Common myeloid progenitor, CD34-positive (primary cell): ENCODE measurements around the gene BORCS5.
"Not testable (repeated sequence)": the region's sequence is repeated elsewhere in the genome, so short reads cannot be mapped to it uniquely, and the experiment has no call there.

Experiments
- CTCF ChIA-PET: fragments of 350-600 bp; sonication (Branson Sonifier 250); formaldehyde crosslinking; loops from one replicate; lab custom pipeline; 2021; ENCODE audit warnings: antibody characterized with exemption; lab: Charles Lee
- POLR2A ChIA-PET: fragments of 350-600 bp; sonication (Branson Sonifier 250); formaldehyde crosslinking; loops from one replicate; lab custom pipeline; 2021; ENCODE audit warnings: antibody characterized with exemption; lab: Charles Lee
- DNase-seq, 3 donors: peaks; one replicate each; pipeline versions ENCODE4 v3.0.0 to v3.0.0-alpha.2; 2013
- H3K27ac ChIP-seq, 2 experiments: 1 replicate in 1 of 2; 2 replicates in 1 of 2; pipeline ENCODE4 v1.7.0; 2013; ENCODE audit warnings: inconsistent platforms in 2 of 2, low read length in 2 of 2, mild to moderate bottlenecking in 2 of 2, low read depth in 1 of 2, moderate library complexity in 1 of 2; ENCODE audit not compliant: severe bottlenecking in 2 of 2, insufficient read depth in 1 of 2, poor library complexity in 1 of 2
- H3K27me3 ChIP-seq, 5 experiments: replicated peaks in 2 of 5; 1 replicate in 3 of 5; 2 replicates in 2 of 5; pipeline versions ENCODE4 v1.6.1 to v1.7.0; 2013; ENCODE audit warnings: low read length in 4 of 5, mild to moderate bottlenecking in 2 of 5, moderate library complexity in 2 of 5, inconsistent platforms in 1 of 5; ENCODE audit not compliant: insufficient read depth in 5 of 5, control insufficient read depth in 4 of 5
- H3K36me3 ChIP-seq, 4 experiments: 1 replicate in 2 of 4; 2 replicates in 2 of 4; pipeline versions ENCODE4 v1.6.1 to v1.7.0; 2013; ENCODE audit warnings: low read length in 3 of 4, control low read depth in 1 of 4, mild to moderate bottlenecking in 1 of 4; ENCODE audit not compliant: control insufficient read depth in 4 of 4, insufficient read depth in 4 of 4
- H3K4me1 ChIP-seq, 4 experiments: 1 replicate in 3 of 4; 2 replicates in 1 of 4; pipeline versions ENCODE4 v1.6.1 to v1.7.1; 2013; ENCODE audit warnings: low read length in 3 of 4, mild to moderate bottlenecking in 3 of 4, control low read depth in 1 of 4, inconsistent platforms in 1 of 4, moderate library complexity in 1 of 4; ENCODE audit not compliant: control insufficient read depth in 4 of 4, insufficient read depth in 4 of 4; ENCODE audit errors: control extremely low read depth in 1 of 4
- H3K4me3 ChIP-seq, 7 experiments: 1 replicate in 4 of 7; 2 replicates in 3 of 7; pipeline versions ENCODE4 v1.5.1 to v1.7.0; 2013; ENCODE audit warnings: mild to moderate bottlenecking in 7 of 7, low read length in 6 of 7, moderate library complexity in 6 of 7, inconsistent platforms in 2 of 7, low read depth in 2 of 7, control low read depth in 1 of 7; ENCODE audit not compliant: insufficient read depth in 4 of 7, control insufficient read depth in 1 of 7; ENCODE audit errors: extremely low read depth in 1 of 7
- H3K9me3 ChIP-seq, 5 experiments: 1 replicate in 4 of 5; 2 replicates in 1 of 5; pipeline versions ENCODE4 v1.6.1 to v1.7.1; 2013; ENCODE audit warnings: low read length in 4 of 5, mild to moderate bottlenecking in 2 of 5, inconsistent platforms in 1 of 5, low read depth in 1 of 5, moderate library complexity in 1 of 5; ENCODE audit not compliant: control insufficient read depth in 4 of 5, insufficient read depth in 2 of 5; ENCODE audit errors: control extremely low read depth in 1 of 5
- WGBS: methylation state at CpG from one replicate; pipeline ENCODE4 v1.1.5; 2013; ENCODE audit not compliant: insufficient coverage; 5-methylcytosine and 5-hydroxymethylcytosine counted together

The BORCS5 gene

DNA sequence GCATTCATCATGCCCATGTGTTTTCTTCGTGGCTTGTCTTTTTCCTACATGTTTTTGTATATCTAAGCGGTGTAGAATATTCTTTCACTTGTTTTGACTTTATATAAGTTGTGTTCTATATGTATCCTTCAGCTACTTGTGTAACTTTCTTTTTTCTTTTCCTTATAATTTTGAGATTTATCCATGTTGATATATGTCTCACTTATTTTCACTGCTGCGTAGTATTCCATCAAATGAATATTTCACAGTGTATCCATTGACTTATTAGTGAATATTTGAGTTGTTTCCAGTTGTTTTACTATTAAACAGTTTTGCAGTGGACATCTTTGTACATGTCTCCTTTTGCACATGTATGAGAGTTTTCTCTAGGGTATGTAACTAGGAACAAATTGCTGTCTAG lies 43.9 kb downstream of the BORCS5 start:
- no peak overlapping the region for H3K4me3 ChIP-seq
- ChIA-PET POLR2A (no interaction called here), CTCF (no interaction called here)
- no CpG with 5 or more reads among the region's 3 CpGs for WGBS
- peaks cover 0 to 7% (median 3%) of the 10 kb centered on the region in 4 experiments for H3K4me1 ChIP-seq
- no peaks in the 10 kb centered on the region for H3K36me3 ChIP-seq
- H3K9me3 ChIP-seq = no peaks in the 10 kb centered on the region
- DNase-seq = no peak
- no peak overlapping the region for H3K27ac ChIP-seq
- no peaks in the 10 kb centered on the region for H3K27me3 ChIP-seq

DNA sequence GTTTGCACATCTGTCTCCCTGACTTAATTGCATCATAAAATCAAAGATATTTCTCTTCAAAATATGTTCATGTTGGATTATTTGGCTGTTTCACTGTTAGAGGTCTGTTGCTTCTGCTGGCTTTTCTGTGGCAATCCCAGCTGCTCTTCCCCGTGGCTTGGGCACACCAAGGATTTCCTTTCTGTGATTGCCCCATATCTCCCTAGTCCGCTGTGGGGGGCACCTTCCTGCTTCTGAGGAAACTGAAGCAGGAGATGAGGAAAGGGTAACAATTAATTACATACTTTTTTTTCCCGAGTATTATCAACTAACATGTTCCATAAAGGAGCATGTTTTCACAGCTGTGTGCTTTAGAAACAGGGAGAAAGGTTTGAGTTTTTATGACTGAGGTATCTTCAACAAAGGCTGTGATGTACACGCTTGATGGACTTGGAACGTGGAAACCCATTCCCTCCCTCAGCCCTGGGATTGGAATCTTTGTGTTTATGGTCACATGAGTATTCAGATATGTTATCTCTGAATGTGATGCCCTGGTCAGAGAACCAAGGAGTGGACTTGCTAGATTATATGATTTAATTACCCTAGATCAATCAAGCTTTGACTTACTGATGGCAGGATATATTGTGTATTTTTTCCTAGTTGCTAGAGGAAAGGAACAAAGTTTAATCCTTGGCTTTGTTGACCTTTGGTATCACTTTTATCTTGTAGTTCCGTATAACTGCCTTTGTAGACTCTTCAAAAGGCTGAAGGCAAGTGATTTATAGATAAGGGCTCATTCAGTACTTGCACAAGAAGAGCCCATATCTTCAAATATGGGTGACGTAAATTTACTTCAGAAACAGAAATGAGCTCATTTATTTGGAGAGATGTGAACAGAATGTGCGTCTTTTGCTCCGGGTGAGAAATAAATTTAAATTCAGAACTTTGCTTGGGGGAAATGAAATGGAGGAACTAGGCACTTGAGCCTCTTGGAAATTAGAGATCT lies 46.7 kb downstream of the BORCS5 start:
- H3K9me3 ChIP-seq = no peaks in the 10 kb centered on the region
- no peak overlapping the region for H3K27ac ChIP-seq
- H3K4me3 ChIP-seq = no peak overlapping the region
- ChIA-PET CTCF (interaction anchor here (1.1 kb wide), 1 partner anchor 73 kb away, joined by 3 read pairs; no protein-coding TSS in a partner anchor), POLR2A (no interaction called here)
- H3K4me1 ChIP-seq = peaks cover 0 to 9% (median 4%) of the 10 kb centered on the region in 4 experiments
- WGBS = 69% methylated on average over 6 of the region's 9 CpGs
- H3K36me3 ChIP-seq = peaks cover 0 to 2% (median 0%) of the 10 kb centered on the region in 4 experiments
- no peaks in the 10 kb centered on the region for H3K27me3 ChIP-seq
- no peak for DNase-seq

- H3K9me3 ChIP-seq = no peaks in the 10 kb centered on the region
- H3K27me3 ChIP-seq = no peaks in the 10 kb centered on the region
- WGBS = 100% methylated on average over 1 of the region's 1 CpG
- ChIA-PET CTCF (interaction anchor here (1.1 kb wide), 1 partner anchor 72 kb away, joined by 3 read pairs; no protein-coding TSS in a partner anchor), POLR2A (no interaction called here)
- H3K4me3 ChIP-seq = no peak overlapping the region
- H3K27ac ChIP-seq = no peak overlapping the region
- H3K4me1 ChIP-seq = peaks cover 0 to 10% (median 4%) of the 10 kb centered on the region in 4 experiments
- DNase-seq = no peak
- peaks cover 0 to 2% (median 0%) of the 10 kb centered on the region in 4 experiments for H3K36me3 ChIP-seq
These were observed 47.4 kb downstream of the BORCS5 start for GRCh38 chr12:12404297-12404696.

GRCh38 chr12:12405882-12406281 lies 49.0 kb downstream of the BORCS5 start:
- peaks cover 0 to 2% (median 0%) of the 10 kb centered on the region in 4 experiments for H3K36me3 ChIP-seq
- no peak overlapping the region for H3K4me3 ChIP-seq
- DNase-seq = no peak
- no peaks in the 10 kb centered on the region for H3K27me3 ChIP-seq
- CTCF ChIA-PET = no interaction called here
- POLR2A ChIA-PET = no interaction called here
- H3K9me3 ChIP-seq = no peaks in the 10 kb centered on the region
- H3K4me1 ChIP-seq = peaks cover 0 to 10% (median 4%) of the 10 kb centered on the region in 4 experiments
- 91% methylated on average over 2 of the region's 5 CpGs for WGBS
- H3K27ac ChIP-seq = no peak overlapping the region

DNA sequence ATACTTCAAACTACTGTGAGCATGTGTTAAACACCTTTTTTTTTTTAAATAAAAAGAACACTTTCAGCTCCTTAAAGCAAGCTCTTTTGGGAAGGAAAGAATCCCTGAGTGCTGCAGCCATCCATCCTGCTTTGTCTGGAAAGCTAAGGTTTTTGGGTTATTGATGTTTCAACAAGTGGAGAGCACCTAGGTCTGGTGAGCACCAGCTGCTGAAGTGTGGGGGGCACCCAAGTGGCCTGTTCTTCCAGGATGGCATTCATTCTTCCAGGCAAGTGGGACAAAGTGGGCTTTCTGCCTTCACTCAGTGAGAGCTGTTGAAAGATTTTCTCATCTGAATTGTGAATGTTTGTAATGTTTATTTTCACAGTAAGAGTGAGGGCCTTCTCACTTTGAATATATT lies 49.9 kb downstream of the BORCS5 start:
- Histone ChIP-seq H3K4me1 (peaks cover 0 to 10% (median 4%) of the 10 kb centered on the region in 4 experiments), H3K27me3 (no peaks in the 10 kb centered on the region), H3K9me3 (no peaks in the 10 kb centered on the region), H3K27ac (no peak overlapping the region), H3K4me3 (no peak overlapping the region), H3K36me3 (peaks cover 0 to 2% (median 0%) of the 10 kb centered on the region in 4 experiments)
- CTCF ChIA-PET = no interaction called here
- POLR2A ChIA-PET = no interaction called here
- DNase-seq = no peak

GRCh38 chr12:12408265-12408690 lies 51.4 kb downstream of the BORCS5 start:
- no CpG with 5 or more reads among the region's 1 CpG for WGBS
- H3K27ac ChIP-seq = no peak overlapping the region
- H3K4me1 ChIP-seq = peaks cover 0 to 5% (median under 1%) of the 10 kb centered on the region in 4 experiments
- peaks cover 0 to 2% (median 0%) of the 10 kb centered on the region in 4 experiments for H3K36me3 ChIP-seq
- CTCF ChIA-PET = no interaction called here
- H3K4me3 ChIP-seq = peak overlapping the region in 1 of 7 experiments; percentile 19
- no peaks in the 10 kb centered on the region for H3K9me3 ChIP-seq
- no peaks in the 10 kb centered on the region for H3K27me3 ChIP-seq
- DNase-seq = peak in 1 of 3 donors; percentile 19
- POLR2A ChIA-PET = no interaction called here

GRCh38 chr12:12409337-12409736 lies 52.5 kb downstream of the BORCS5 start:
- CTCF ChIA-PET, H3K4me1 ChIP-seq, H3K36me3 ChIP-seq, H3K9me3 ChIP-seq, DNase-seq, H3K27ac ChIP-seq, H3K27me3 ChIP-seq, POLR2A ChIA-PET, H3K4me3 ChIP-seq: not testable (repeated sequence)
- WGBS = no CpG with 5 or more reads among the region's 2 CpGs
